ENCODE results near the gene POMC.

- no peak for TF ChIP-seq CTCF (IDR thresholded peaks at IDR 0.05; ENCODE audit: borderline replicate concordance, extremely low read depth, low read length, poor library complexity, severe bottlenecking)
- no peak for TF ChIP-seq EZH2 (IDR thresholded peaks at IDR 0.05; ENCODE audit: borderline replicate concordance, low read depth, low read length, severe bottlenecking)
These were observed 33.9 kb upstream of the POMC start for GRCh38 chr2:25202275-25202674.

Measured in DND-41 (cell line).